Parathyroid adenoma (tissue), 2 donors: ENCODE data around the gene AIF1L.
A peak's percentile ranks its signal among the peaks of the same experiment; 100 is the strongest.

ENCODE experiments used
- H2AFZ ChIP-seq: fragments of 300-600 bp; sonication (generic); one replicate; pipeline ENCODE4 v1.7.0; 2017; ENCODE audit warnings: antibody characterized with exemption, mild to moderate bottlenecking
- H3K27ac ChIP-seq: fragments of 300-600 bp; sonication (generic); one replicate; pipeline ENCODE4 v1.7.0; 2017
- H3K27me3 ChIP-seq: fragments of 300-600 bp; sonication (generic); one replicate; pipeline ENCODE4 v1.7.0; 2017; ENCODE audit warnings: low read length; ENCODE audit not compliant: control insufficient read depth, insufficient read depth
- H3K36me3 ChIP-seq: fragments of 300-600 bp; sonication (generic); one replicate; pipeline ENCODE4 v1.7.0; 2017; ENCODE audit warnings: low read length; ENCODE audit not compliant: control insufficient read depth, insufficient read depth
- H3K4me1 ChIP-seq: fragments of 300-600 bp; sonication (generic); one replicate; pipeline ENCODE4 v1.7.0; 2017; ENCODE audit warnings: control low read depth
- H3K4me2 ChIP-seq: fragments of 300-600 bp; sonication (generic); one replicate; pipeline ENCODE4 v1.7.0; 2017; ENCODE audit warnings: low read length
- H3K4me3 ChIP-seq: fragments of 300-600 bp; sonication (generic); one replicate; pipeline ENCODE4 v1.7.0; 2017; ENCODE audit warnings: low read depth, low read length
- H3K79me2 ChIP-seq: fragments of 300-600 bp; sonication (generic); one replicate; pipeline ENCODE4 v1.7.0; 2017; ENCODE audit warnings: control low read depth
- H3K9ac ChIP-seq: fragments of 300-600 bp; sonication (generic); one replicate; pipeline ENCODE4 v1.7.0; 2017; ENCODE audit warnings: mild to moderate bottlenecking
- H3K9me3 ChIP-seq: fragments of 300-600 bp; sonication (generic); one replicate; pipeline ENCODE4 v1.7.0; 2017; ENCODE audit warnings: low read length; ENCODE audit not compliant: control insufficient read depth
- CTCF ChIP-seq: fragments of 300-600 bp; sonication (generic); IDR thresholded peaks from one replicate; pipeline ENCODE4 v1.7.0; 2017; ENCODE audit warnings: antibody characterized with exemption, mild to moderate bottlenecking
- donor health status: primary hyperparathyroidism.

Gene AIF1L

GRCh38 chr9:131126059-131126426, 29.7 kb downstream of the AIF1L start:
- Histone ChIP-seq H3K4me2 (peak overlapping the region; percentile 92), H3K79me2 (peaks cover 6% of the 10 kb centered on the region), H3K4me3 (peak overlapping the region; percentile 81), H3K27me3 (no peaks in the 10 kb centered on the region), H3K9ac (no peak overlapping the region), H3K27ac (peak overlapping the region; percentile 38), H3K4me1 (no peaks in the 10 kb centered on the region), H3K9me3 (no peaks in the 10 kb centered on the region), H3K36me3 (no peaks in the 10 kb centered on the region), H2AFZ (peak overlapping the region; percentile 80)
- no peak for TF ChIP-seq CTCF

GRCh38 chr9:131129183-131129582, 32.9 kb downstream of the AIF1L start:
- no peaks in the 10 kb centered on the region for H3K9me3 ChIP-seq
- no peak overlapping the region for H2AFZ ChIP-seq
- H3K27ac ChIP-seq: no peak overlapping the region
- no peaks in the 10 kb centered on the region for H3K4me1 ChIP-seq
- no peak overlapping the region for H3K4me3 ChIP-seq
- no peaks in the 10 kb centered on the region for H3K36me3 ChIP-seq
- no peak overlapping the region for H3K9ac ChIP-seq
- no peaks in the 10 kb centered on the region for H3K27me3 ChIP-seq
- TF ChIP-seq CTCF: no peak
- peaks cover 6% of the 10 kb centered on the region for H3K79me2 ChIP-seq
- no peak overlapping the region for H3K4me2 ChIP-seq

GRCh38 chr9:131138676-131139075, 42.3 kb downstream of the AIF1L start:
- Histone ChIP-seq H3K4me1 (no peaks in the 10 kb centered on the region), H2AFZ (no peak overlapping the region), H3K4me3 (no peak overlapping the region), H3K79me2 (no peaks in the 10 kb centered on the region), H3K27ac (no peak overlapping the region), H3K27me3 (no peaks in the 10 kb centered on the region), H3K4me2 (no peak overlapping the region), H3K9me3 (no peaks in the 10 kb centered on the region), H3K36me3 (no peaks in the 10 kb centered on the region), H3K9ac (no peak overlapping the region)
- TF ChIP-seq CTCF: no peak

- no peaks in the 10 kb centered on the region for H3K4me1 ChIP-seq
- no peaks in the 10 kb centered on the region for H3K27me3 ChIP-seq
- no peak overlapping the region for H2AFZ ChIP-seq
- no peak overlapping the region for H3K4me2 ChIP-seq
- H3K9ac ChIP-seq: no peak overlapping the region
- no peak overlapping the region for H3K27ac ChIP-seq
- TF ChIP-seq CTCF: no peak
- no peak overlapping the region for H3K4me3 ChIP-seq
- H3K36me3 ChIP-seq: no peaks in the 10 kb centered on the region
- no peaks in the 10 kb centered on the region for H3K79me2 ChIP-seq
- no peaks in the 10 kb centered on the region for H3K9me3 ChIP-seq
Measured at GRCh38 chr9:131140112-131140511, 43.8 kb downstream of the AIF1L start.

- Histone ChIP-seq H3K4me3 (no peak overlapping the region), H3K9ac (no peak overlapping the region), H3K27ac (no peak overlapping the region), H3K36me3 (no peaks in the 10 kb centered on the region), H3K79me2 (no peaks in the 10 kb centered on the region), H3K27me3 (no peaks in the 10 kb centered on the region), H3K9me3 (no peaks in the 10 kb centered on the region), H3K4me2 (no peak overlapping the region), H3K4me1 (no peaks in the 10 kb centered on the region), H2AFZ (no peak overlapping the region)
- no peak for TF ChIP-seq CTCF
Measured at GRCh38 chr9:131140550-131140949, 44.2 kb downstream of the AIF1L start.
